SH-SY5Y (cell line): ENCODE data around the gene KCNJ10.

Experiments
- GATA2 ChIP-seq: IDR thresholded peaks from 2 replicates; pipeline ENCODE4 v1.6.1; 2011; ENCODE audit warnings: mild to moderate bottlenecking, low read depth, low read length
- GATA3 ChIP-seq: IDR thresholded peaks from 2 replicates; pipeline ENCODE4 v1.6.1; 2011; ENCODE audit warnings: low read depth, mild to moderate bottlenecking, low read length, moderate library complexity

KCNJ10 gene

DNA sequence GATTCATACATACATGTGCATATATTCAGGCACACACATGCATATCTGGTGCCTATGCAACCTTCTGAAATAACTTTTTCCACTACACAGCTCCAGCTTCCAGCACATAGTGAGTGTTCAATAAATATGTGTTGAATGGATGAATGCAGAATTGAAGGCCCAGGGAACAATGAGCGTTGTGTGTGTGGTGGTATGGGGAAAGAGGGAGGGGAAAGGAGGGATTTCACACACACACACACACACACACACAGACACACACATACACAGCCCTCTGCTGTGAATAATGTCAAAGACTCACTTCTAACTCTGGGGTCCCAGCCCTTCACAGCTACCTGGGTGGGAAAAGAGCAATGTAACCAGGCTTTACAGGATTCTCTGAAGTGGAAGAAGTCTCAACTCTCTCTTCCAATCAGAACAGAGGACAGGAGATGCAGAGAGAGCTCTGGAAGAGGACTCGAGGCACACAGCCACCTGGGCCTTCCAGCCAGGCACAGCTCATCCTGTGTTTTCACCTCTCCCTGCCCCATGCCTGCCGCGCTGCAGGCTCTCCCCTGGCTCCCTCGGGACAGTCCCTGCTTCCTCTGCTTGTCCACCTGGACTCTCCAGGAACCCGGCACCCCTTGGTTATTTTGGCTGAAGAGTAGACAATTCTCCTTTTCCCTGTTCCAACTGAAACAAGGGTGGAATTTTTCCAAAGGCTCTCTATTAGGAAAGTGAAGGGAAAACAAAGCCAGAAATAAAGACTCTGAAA is 33.9 kb upstream of the KCNJ10 start:
- no peak for TF ChIP-seq GATA2
- no peak for TF ChIP-seq GATA3

DNA sequence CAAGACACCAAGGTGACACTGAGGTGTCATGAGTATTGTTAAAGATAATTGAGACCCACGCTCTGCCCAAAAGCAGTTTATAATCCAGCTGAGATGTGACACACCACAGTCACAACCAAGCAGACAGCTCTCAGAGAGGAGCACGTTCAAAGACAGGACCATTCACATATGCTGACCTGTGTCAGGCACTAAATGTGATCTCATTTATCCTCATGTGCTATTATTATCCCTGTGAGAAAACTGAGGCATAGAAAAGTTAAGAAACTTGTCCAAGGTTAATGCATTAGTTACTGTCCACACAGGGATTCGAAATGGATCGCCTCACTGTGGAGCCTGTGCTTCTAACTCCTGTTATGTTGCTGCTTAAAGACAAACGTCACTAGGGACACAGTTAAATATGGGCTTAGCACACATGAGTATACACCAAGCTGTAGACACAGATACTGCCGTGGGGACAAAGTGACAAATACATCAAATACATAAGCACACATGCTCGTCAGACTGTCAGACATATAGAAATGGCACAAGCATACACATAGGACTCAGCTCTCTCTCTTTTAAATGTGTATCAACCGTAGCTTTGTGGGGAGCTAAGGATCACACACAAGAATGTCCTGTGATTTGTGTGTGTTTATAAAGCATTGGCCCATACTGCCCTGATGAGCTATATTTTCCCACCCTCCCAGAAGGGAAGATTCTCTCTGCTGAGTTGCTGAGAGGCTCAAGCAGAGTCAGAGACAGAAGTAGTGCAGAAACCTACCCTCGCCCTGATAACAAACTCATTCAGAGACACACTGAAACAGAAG is 32.0 kb upstream of the KCNJ10 start:
- TF ChIP-seq GATA3 (no peak), GATA2 (no peak)

- TF ChIP-seq GATA2, result no peak
- TF ChIP-seq GATA3, result no peak
Observed at GRCh38 chr1:160101037-160101716, 31.2 kb upstream of the KCNJ10 start.

- TF ChIP-seq GATA2 (no peak), GATA3 (no peak)
Observed at GRCh38 chr1:160099716-160100375, 29.9 kb upstream of the KCNJ10 start.

- TF ChIP-seq GATA3, result no peak
- TF ChIP-seq GATA2, result no peak
Observed at GRCh38 chr1:160098852-160099561, 29.0 kb upstream of the KCNJ10 start.

DNA sequence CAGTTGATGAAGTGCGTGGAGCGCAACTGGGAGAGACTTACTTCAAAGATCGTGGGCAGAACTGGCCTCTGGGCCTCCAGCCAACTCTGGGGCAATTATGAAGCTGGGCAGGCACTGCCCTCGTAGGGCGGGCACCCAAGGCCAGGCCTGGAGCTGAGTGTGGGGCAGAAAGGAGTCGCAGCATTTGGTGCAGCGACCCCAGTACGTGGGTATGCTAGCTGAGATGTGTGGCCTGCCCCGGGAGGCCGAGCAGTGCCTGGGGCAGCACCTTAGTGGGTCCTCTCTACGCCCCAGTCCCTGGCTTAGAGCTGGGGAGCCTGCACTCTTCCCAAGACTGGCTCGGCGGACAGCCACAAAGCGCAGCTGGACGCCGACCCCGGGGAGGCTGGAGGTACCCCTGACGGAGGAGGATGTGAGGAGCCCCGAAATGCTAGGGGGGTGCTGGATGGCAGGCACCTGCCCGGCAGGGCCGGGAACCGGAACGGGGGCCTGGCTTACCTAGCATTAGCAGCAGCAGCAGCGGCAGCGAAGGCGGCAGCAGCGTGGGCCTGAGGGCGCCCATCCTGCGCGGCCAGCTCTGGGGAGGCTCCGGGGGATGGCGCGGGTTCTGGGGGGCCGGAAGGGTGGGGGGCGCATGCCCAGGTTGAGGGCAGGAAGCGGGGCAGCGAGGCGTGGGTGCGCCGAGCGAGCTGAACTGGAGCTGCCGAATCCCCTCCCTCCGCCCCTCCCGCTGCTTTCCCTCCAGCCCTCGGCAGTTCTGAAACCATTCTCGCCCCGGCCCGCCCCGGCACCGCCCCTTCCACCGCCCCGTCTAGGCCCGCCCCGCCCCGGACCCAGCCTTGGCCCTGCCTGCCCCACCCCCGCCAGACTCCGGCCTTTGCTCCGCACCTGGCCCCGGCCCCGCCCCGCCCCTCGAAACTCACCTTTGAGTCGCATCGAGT is 28.2 kb upstream of the KCNJ10 start, which contains the start of gene IGSF8:
IGSF8 (minus strand) TSS at position 709 of the 941 bp plus-strand sequence; CDS start at position 562, 147 bp downstream.
- no peak for TF ChIP-seq GATA3
- TF ChIP-seq GATA2, result no peak

DNA sequence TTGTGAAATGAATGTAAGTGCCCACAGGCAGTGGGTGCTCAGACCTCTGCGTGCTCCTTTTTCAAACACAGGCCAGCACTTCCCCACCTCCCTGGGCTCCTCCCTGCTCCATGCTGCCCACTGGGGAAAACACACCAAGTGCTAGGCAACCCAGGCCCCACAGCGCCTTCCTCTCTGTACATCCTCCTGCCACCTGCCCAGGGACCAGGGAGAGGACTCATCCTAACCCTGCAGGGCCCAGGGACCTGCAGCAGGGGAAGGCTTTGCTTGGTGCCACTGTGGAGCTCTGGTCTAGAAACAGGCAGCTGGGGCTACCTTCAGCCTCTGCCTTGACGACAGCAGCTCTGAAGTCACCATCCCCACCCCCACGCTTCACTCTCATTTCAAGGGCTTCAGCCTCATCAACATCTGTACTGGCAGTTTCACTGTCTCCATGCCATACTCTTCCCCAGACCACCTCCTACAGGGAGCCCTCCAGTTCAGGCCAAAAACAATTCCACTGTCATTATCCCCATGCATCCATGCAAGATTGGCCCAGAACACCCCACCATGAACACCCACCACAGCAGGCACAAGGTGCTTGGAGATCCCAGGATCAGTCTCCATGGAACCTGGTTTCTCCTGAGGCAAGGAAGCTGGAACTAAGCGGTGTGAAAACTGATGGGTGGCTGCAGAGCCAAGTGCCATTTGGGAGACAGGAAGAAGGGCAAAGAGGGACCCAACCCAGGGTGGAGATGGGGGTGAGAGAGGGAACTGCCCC is 27.4 kb upstream of the KCNJ10 start:
- no peak for TF ChIP-seq GATA3
- no peak for TF ChIP-seq GATA2

GRCh38 chr1:160096274-160097116 is 26.5 kb upstream of the KCNJ10 start:
- TF ChIP-seq GATA3 (no peak), GATA2 (no peak)

GRCh38 chr1:160095382-160096105 is 25.6 kb upstream of the KCNJ10 start:
- no peak for TF ChIP-seq GATA2
- no peak for TF ChIP-seq GATA3

DNA sequence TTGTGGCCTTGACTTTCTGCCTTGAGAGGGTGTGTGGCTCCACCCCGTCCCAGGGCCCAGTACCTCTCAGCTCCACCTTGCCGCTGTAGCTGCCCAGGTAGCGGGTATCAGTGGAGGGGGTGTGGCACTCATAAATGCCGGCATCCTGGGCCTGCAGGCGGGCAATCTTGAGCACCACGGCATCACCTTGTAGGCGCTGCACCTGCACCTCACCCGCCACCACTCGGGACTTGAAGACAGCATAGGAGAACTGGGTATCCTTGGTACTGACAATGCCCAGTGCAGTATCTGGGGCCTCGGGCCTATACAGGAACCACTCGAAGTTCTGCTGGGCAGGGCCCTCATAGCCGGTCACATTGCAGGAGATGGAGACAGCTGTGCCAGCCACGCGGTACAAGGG is 24.8 kb upstream of the KCNJ10 start:
- TF ChIP-seq GATA3 (no peak), GATA2 (no peak)
